Posterior vena cava (tissue), 2 donors: Measurements from ENCODE around the gene MYMK. TPM values are rescaled to one million over a fixed set of nuclear protein-coding genes. Genes with fewer than 3 reads are reported as not detected.

Source experiments
- DNase-seq: peaks from one replicate; pipeline ENCODE4 v3.0.0-alpha.2; 2020; ENCODE audit warnings: low spot score
- intact Hi-C, 2 donors: fragments of 100-400 bp; cut with DNase I; formaldehyde crosslinking; loops; one replicate each; pipeline versions ENCODE4 v1.14.1 to v1.14.2; 2022 to 2023
- total RNA-seq, 2 donors: library from RNA; stranded (reverse); fragmentation: NEBNext Ultra II Directional; extraction: Animal tissue kit (Norgen Biotek cat#: 25700); gene quantifications; one replicate each; pipeline ENCODE4 v1.2.1, GENCODE V29; 2021
- donor health status: DM: yes; HTN: yes; CAD: no.
- donor health status: DM: yes; HTN: yes; CAD: no.

Gene MYMK
- total RNA-seq, 2 donors from 2014 or later: not detected

DNA sequence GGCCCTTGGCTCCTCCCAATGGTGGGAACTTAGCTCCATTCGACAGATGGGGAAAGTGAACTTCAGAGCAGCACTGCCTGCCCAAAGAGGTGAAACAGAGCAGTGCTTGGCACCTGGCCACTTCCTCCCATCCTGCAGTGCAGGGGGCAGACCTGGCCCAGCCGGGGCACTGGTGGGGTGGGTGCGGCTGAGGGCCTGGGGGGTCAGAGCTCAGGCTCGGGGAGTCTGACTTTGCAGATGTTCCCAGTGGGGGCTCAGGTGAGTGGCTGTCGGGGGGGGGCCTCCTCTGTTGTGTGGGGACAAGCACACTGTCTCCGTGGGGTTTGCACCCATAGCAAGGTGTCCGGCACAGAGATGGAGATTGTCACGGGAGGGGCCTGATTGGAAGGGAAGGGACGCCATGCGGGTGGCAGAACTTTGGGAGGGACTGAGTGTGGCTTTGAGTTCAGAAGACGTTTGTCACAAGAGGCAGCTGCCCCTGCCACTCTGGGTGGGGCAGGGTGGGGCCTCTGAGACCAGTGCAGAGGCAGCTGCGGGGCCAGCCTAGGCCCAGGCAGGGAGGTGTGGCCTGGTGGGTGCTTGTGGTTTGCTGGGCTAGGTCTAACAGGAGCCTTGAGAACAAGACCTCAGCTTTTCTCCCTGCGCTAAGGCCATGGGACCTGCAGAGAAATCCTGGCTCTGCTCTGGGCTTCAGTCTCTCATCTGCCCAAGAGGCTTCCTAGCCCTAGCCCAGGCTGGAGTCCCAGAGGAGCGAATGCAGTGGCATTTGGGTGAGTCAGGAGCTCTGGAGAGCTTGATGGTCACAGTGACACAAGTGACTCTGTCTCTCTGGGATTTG is 2.5 kb downstream of the MYMK start:
- intact Hi-C loops: no loop called here
- no peak for DNase-seq

DNA sequence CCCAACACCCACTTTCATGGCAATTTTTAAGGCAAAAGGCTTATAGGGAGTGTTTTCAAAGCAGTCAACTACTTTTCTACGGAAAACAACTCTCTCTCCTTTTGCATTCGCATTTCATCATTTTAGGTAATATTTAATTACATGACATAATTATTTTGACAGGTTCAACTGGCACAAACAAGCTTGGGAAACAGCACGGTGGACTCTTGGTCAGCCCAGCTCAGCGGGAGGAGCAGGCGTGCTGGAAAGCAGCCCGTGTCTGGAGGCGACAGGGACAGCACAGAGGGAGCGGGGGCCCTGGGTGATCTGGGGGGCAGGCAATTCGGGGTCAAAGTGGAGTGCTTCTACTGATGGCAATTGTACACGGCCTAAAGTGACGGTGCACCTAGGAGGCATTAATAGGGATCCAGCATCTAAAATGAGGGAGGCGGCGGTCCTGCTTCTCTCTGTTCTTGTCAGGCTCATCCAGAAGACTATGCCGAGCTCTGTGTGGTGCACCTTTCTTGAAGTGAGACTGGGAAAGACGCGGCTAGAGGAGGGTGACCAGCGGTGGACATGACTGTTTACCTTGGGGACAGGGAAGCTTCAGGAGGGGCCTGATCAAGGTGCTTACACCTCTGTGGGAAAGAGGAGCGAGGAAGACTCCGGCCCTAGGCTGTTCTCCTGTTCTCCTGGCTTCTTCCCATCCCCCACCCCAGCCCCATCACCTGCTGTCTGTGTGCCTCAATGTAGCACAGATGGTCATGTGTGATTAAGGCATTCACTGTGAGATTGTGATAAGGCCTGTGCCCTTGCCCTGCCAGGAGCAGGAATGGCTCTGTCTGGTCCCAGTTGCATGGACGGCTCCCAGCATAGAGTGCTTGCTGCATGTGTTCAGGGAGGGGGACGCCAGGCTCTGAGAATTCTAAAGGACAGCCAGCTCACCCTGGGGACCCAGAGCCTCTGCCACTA is 3.4 kb downstream of the MYMK start:
- DNase-seq: no peak
- intact Hi-C loops: no loop called here

GRCh38 chr9:133520121-133520835 is 4.5 kb downstream of the MYMK start:
- no peak for DNase-seq
- intact Hi-C loops: no loop called here

DNA sequence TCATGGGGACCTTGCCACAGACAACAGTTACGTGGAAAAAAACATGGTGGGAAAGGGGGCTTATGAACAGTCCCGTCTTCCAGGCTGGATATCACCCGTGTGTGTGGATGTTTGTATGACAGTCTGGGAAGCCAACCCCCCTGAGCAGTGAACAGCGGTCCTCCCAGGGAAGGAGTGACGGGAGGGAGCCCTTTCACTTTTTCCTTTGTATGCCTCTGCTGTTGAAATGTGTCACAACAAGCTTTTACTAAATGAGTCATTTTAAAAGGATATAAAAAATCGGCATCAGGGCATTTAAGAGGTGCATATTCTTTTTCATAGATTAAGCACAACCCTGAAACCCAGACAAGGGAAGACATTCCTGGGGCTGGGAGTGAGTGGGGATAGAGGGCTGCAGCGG is 5.1 kb downstream of the MYMK start:
- intact Hi-C loops: no loop called here

GRCh38 chr9:133518706-133519449 is 5.9 kb downstream of the MYMK start:
- intact Hi-C loops: no loop called here
- DNase-seq: no peak

More for the DNA sequence above, 5.1 kb downstream of the MYMK start:
- no peak for DNase-seq

DNA sequence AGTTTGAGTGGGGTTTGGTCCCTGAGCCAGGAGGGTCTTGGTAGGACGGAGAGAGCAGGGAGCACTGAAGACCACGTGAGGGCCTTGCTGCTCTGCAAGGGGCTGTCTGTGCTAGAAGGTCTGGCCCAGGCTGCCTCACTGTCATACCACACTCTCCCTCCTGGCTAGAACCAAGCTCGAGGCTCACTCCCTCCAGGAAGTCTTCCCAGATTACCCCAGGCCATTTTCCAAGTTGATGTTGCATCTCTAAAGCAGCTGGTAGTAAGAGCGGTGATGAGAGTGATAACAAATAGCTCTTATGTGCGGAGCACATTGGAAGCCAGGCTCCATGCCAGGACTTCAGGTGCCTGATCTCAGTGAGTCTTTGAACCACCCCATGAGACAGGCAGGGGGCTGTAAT is 6.6 kb downstream of the MYMK start:
- DNase-seq: no peak
- intact Hi-C loops: no loop called here

DNA sequence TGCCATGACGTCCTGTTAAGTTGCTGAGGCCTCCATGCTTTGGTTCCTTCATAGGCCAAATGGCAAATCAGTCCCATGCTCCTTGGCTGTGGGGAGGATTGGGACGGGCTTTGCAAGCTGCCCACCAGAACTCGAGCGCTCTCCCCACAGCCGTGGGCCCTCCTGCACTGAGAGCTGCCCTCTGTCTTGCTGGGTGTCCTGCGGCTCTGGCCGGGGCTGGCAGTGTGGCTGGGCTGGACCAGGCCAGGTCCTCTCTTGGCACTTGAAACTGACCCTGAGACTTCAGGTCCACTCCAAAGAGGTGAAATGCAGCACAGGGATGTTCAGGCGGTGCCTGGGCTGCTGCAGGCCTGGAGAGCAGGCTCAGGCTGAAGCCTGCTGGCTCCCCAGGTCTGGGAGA is 7.0 kb downstream of the MYMK start:
- DNase-seq: no peak
- intact Hi-C loops: no loop called here

- intact Hi-C loops: no loop called here
- DNase-seq: no peak
These were observed 7.8 kb downstream of the MYMK start for GRCh38 chr9:133516961-133517350.

DNA sequence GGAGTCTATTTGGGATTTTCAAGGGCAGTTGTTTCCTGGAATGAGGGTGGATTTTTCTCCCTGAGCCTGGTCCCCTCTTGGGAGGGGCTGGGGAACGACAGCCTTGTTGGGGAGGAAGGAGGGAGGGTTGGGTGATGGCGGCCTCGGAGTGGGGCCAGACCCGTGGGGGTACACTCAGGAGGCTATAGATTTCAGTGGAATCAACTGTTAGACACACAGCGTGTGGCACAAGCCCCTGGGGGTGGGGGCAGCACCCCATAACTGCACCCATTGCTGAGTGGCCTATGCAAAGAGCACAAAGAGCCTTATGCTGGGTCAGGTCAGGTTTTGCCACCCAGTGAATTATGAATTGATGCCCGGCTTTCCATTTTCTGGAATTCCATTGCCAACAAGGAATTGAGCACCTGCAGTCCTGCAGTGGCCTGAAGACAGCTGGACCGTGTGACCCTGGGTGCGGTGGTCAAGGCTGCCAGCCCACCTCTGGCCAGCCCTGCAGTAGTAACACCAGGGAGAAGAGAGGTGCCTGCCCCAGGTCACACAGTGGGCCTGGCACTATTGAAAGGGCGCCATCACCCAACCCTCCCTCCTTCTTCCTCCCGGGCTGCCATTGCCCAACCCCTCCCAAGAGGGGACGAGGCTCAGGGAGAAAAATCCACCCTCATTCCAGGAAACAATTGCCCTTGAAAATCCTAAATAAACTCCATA is 8.4 kb downstream of the MYMK start:
- DNase-seq: no peak
- intact Hi-C loops: no loop called here

GRCh38 chr9:133515615-133516255 is 9.0 kb downstream of the MYMK start:
- intact Hi-C loops: no loop called here
- DNase-seq: no peak

DNA sequence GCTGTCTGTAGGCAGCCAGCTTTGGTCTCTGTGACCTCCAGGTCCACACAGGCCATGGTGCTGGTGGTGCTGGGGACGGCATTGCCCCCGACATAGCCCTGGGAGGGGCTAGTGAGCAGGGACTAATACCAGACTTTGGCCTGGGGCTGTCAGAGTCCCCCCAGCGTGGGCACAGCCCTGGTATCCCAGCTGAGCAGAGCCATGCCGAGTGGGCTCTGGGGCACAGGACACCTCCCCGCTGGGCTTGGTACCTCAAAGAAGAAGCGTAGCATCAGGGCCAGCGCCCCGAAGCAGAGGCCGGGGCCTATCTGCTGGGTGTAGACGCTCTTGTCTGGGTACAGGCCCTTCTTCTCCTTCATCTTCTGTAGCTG is 9.5 kb downstream of the MYMK start:
- intact Hi-C loops: no loop called here
- no peak for DNase-seq

GRCh38 chr9:133514460-133515239 is 10.1 kb downstream of the MYMK start:
- DNase-seq: no peak
- intact Hi-C loops: no loop called here

GRCh38 chr9:133513214-133514100 is 11.3 kb downstream of the MYMK start:
- intact Hi-C loops: no loop called here
- no peak for DNase-seq

GRCh38 chr9:133512253-133513213 is 12.2 kb downstream of the MYMK start:
- intact Hi-C loops: no loop called here
- no peak for DNase-seq

- intact Hi-C loops: no loop called here
- DNase-seq: no peak
These were observed 13.2 kb downstream of the MYMK start for GRCh38 chr9:133511607-133512006.
